Stimulated activated CD4-positive, alpha-beta T cell treated with anti-CD3 and anti-CD28 coated beads, Interleukin-1b, Interleukin-23, amount 100 ng/mL, for 4 hours (primary cell): ENCODE measurements around the gene AP3B1.

ENCODE experiments used
- DNase-seq, 2 donors: peaks; one replicate each; pipeline ENCODE4 v3.0.0-alpha.2; 2020; ENCODE audit warnings: low read depth in 2 of 2

The AP3B1 gene

DNA sequence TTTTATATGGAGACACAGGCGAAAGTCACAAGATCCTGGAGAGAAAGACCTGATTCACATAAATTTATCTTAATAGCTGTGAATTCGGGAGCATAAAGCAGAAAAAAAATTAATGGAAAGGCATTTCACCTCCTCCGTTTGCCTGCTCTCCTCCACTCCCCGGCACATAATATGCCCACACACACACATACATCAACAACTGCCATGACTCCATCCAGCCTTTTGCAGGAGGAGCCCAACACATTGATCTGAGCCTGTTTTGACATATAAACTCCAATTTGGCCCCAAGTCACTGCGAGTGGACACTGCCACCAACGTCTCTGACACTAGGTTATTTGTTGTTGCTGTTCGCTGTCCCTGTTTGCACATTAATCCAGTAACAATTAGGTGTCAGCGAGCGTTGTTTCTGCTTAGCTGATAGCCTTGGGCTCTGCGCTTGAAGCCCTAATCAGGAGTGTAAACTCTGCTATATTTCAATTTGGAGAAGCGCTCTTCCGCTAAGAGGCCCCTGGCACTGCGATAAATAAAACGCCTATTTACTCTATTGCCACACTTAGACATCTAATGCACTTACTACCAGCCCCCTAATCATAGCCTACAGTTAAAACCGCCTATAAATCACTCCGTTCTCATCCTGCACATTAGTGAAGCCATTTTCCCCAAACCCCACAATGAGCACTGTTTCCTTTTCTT, 322.6 kb downstream of the AP3B1 start:
- no peak for DNase-seq

GRCh38 chr5:77970891-77971290, 323.6 kb downstream of the AP3B1 start:
- DNase-seq = no peak

- DNase-seq = no peak
Measured at GRCh38 chr5:77963795-77964194, 330.7 kb downstream of the AP3B1 start.

DNA sequence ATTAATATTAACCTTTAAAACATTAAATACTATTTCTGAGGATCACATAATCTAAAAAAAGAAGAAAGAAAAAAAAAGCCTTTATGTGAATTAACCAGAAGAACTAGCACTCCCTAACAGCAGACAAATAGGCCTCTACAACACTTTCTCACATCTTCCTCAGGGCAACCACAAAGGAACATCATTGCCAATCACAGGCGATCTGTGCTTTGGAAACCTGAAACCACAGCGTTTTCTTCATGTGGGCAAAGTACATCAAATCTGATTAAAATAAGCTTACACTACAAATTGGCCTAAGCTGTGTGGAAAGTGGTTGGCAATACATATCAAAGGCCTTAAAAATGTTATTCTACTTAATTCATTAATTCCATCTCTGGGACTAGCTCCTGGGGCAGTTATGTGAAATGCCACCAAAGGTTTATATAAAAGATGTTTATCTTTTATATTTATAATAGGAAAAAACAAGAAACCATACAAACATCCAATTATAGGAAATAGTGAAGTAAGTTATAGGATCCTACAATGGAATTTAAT, 333.6 kb downstream of the AP3B1 start:
- DNase-seq = no peak

DNA sequence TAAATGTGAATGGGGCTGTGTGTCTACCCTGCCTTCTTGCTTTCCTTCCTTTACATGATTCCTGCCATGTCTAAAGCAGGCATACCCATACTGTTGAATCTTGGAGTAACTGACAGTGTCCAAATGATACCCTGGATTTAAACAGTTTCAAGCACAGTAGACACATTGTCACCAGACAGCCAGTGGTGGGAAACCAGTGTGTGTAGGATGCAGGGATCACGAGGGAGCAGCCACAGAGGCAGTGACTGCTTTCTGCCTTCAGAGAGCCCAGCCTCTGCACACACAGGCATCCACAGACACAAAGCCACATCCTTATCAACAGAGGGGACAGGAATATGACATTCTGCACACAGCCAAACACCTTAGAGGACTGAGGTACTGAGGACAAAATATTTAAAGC, 334.2 kb downstream of the AP3B1 start:
- DNase-seq = no peak

- DNase-seq = no peak
Measured at GRCh38 chr5:77958642-77959330, 335.7 kb downstream of the AP3B1 start.

- no peak for DNase-seq
Measured at GRCh38 chr5:77957931-77958521, 336.5 kb downstream of the AP3B1 start.

GRCh38 chr5:77957516-77957915, 337.0 kb downstream of the AP3B1 start:
- no peak for DNase-seq

- DNase-seq = no peak
Measured at GRCh38 chr5:77957081-77957480, 337.4 kb downstream of the AP3B1 start.

- no peak for DNase-seq
Measured at GRCh38 chr5:77955577-77955976, 338.9 kb downstream of the AP3B1 start.

DNA sequence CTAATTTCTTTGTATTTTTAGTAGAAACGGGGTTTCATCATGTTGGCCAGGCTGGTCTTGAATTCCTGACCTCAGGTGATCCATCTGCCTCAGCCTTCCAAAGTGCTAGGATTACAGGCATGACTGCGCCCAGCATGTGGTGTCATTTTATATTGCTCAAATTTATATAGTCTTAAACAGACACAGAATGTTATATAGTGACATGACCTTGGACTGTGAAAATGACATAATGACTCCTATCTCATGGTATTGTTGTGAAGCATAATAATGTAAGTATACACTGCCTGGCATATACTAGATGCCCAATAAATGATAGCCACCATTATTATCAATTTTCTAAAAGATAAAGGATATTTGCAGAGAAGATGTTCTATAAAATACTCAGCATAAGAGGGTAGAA, 341.1 kb downstream of the AP3B1 start:
- DNase-seq = no peak

GRCh38 chr5:77952636-77953212, 341.8 kb downstream of the AP3B1 start:
- no peak for DNase-seq
